Ovary (tissue), 9 donors: ENCODE data around the gene GLUD1. TPM values are rescaled to one million over a fixed set of nuclear protein-coding genes. Genes with fewer than 3 reads are reported as not detected.
"Not testable (repeated sequence)": the region's sequence is repeated elsewhere in the genome, so short reads cannot be mapped to it uniquely, and the experiment has no call there.

Source experiments
- DNase-seq, 5 donors: peaks; one replicate each; pipeline ENCODE4 v3.0.0-alpha.2; 2019 to 2020
- H3K27ac ChIP-seq, 2 donors: fragments of 200-600 bp; one replicate each; pipeline versions ENCODE4 v1.5.1 to v1.8.0; 2019 to 2022
- H3K27me3 ChIP-seq: fragments of 200-600 bp; one replicate; pipeline ENCODE4 v1.8.0; 2022
- H3K36me3 ChIP-seq: fragments of 200-600 bp; sonication (generic); one replicate; pipeline ENCODE4 v1.5.1; 2019
- H3K4me1 ChIP-seq: one replicate; pipeline ENCODE4 v1.8.1; 2013; ENCODE audit warnings: mild to moderate bottlenecking, moderate library complexity; ENCODE audit not compliant: insufficient read depth
- H3K4me3 ChIP-seq: fragments of 200-600 bp; sonication (generic); one replicate; pipeline ENCODE4 v1.5.1; 2017
- H3K9me3 ChIP-seq, 2 donors: fragments of 200-600 bp in 1 of 2; sonication (generic) in 1 of 2; one replicate each; pipeline versions ENCODE4 v1.5.1 to v1.8.1; 2013 to 2019; ENCODE audit warnings: mild to moderate bottlenecking in 1 of 2, moderate library complexity in 1 of 2
- CTCF ChIP-seq, 3 donors: fragments of 450-650 bp in 2 of 3; fragments of 200-600 bp in 1 of 3; IDR thresholded peaks; one replicate each; pipeline versions ENCODE4 v1.5.1 to v1.8.0; 2016 to 2022; ENCODE audit warnings: antibody characterized with exemption in 3 of 3, mild to moderate bottlenecking in 1 of 3
- EP300 ChIP-seq: sonication (generic); formaldehyde crosslinking; IDR thresholded peaks from one replicate; pipeline ENCODE4 v1.6.1; 2017; ENCODE audit warnings: antibody characterized with exemption
- POLR2A ChIP-seq: fragments of 450-650 bp; IDR thresholded peaks from one replicate; pipeline ENCODE4 v1.6.1; 2017; ENCODE audit warnings: antibody characterized with exemption, mild to moderate bottlenecking, moderate library complexity
- WGBS, 3 donors: extraction: QIAGEN DNeasy Blood & Tissue Kit in 1 of 3; methylation state at CpG; one replicate each; pipeline versions ENCODE4 v1.1.5 to v1.1.7; 2013 to 2017; 5-methylcytosine and 5-hydroxymethylcytosine counted together
- intact Hi-C, 4 donors: fragments of 100-400 bp; cut with DNase I; formaldehyde crosslinking; loops; one replicate each; pipeline versions ENCODE4 v1.11.0 to v1.15.1; 2022 to 2023
- polyA plus RNA-seq, 2 donors: library from polyadenylated mRNA; stranded (reverse); fragments of 200-250 nt in 1 of 2; fragments of 350-450 nt in 1 of 2; fragmentation: Illumina TruSeq in 1 of 2; extraction: RNeasy Lipid Tissue Mini Kit (QIAGEN cat#74804) in 1 of 2; gene quantifications; one replicate each; pipeline ENCODE4 v1.2.3, GENCODE V29; 2013 to 2014
- total RNA-seq, 7 donors: library from RNA; depleted of rRNA in 2 of 7; stranded (reverse); fragments of >200 nt in 2 of 7; fragmentation: NEBNext Ultra II Directional in 3 of 7; extraction: Animal tissue kit (Norgen Biotek cat#: 25700) in 3 of 7; gene quantifications; one replicate each; pipeline versions ENCODE4 v1.1.0 to v1.2.4, GENCODE V29; 2016 to 2023
- donor health status: DM: no; HTN: no; CAD: no; lungs with moderate emphysema.
- donor health status: DM: no; HTN: no; CAD: no.
- donor health status: Bipolar disorder and iron deficiency.
- donor health status: DM: yes; HTN: yes; CAD: no.
- donor health status: DM: no; HTN: no; CAD: no.
- donor health status: DM: yes; HTN: yes; CAD: no.

GLUD1 gene
- total and polyA plus RNA-seq, 9 donors, result 92.2 to 164 (median 130) TPM

GRCh38 chr10:87079106-87079836 lies 15.4 kb downstream of the GLUD1 start:
- Histone ChIP-seq H3K4me1 (peaks cover 3% of the 10 kb centered on the region), H3K27me3 (no peaks in the 10 kb centered on the region), H3K4me3 (no peak overlapping the region), H3K27ac (no peak overlapping the region), H3K9me3 (no peaks in the 10 kb centered on the region), H3K36me3 (no peaks in the 10 kb centered on the region)
- no peak for TF ChIP-seq CTCF (IDR thresholded peaks at IDR 0.05)
- no peak for TF ChIP-seq EP300
- TF ChIP-seq POLR2A, result no peak
- no peak for DNase-seq
- intact Hi-C loops, result no loop called here
- 75 to 79% (median 75%) methylated on average over 11 of the region's 11 CpGs for WGBS, 3 donors

GRCh38 chr10:87076421-87076820 lies 18.2 kb downstream of the GLUD1 start:
- intact Hi-C loops, result not testable (repeated sequence)

GRCh38 chr10:87072449-87072848 lies 22.2 kb downstream of the GLUD1 start:
- 73 to 77% (median 74%) methylated on average over 2 of the region's 2 CpGs for WGBS, 3 donors
- Histone ChIP-seq H3K4me1 (no peaks in the 10 kb centered on the region), H3K27me3 (no peaks in the 10 kb centered on the region), H3K27ac (no peak overlapping the region), H3K9me3 (no peaks in the 10 kb centered on the region), H3K36me3 (no peaks in the 10 kb centered on the region), H3K4me3 (no peak overlapping the region)
- intact Hi-C loops, result no loop called here
- DNase-seq, result no peak
- TF ChIP-seq POLR2A (no peak), CTCF (IDR thresholded peaks at IDR 0.05) (no peak), EP300 (no peak)

More at GRCh38 chr10:87076421-87076820, 18.2 kb downstream of the GLUD1 start:
- DNase-seq, H3K9me3 ChIP-seq, H3K27me3 ChIP-seq, H3K27ac ChIP-seq, H3K4me1 ChIP-seq, H3K4me3 ChIP-seq, H3K36me3 ChIP-seq: not testable (repeated sequence)
- WGBS, 3 donors, result 89 to 92% (median 89%) methylated on average over 2 of the region's 2 CpGs

GRCh38 chr10:87068281-87068680 lies 26.4 kb downstream of the GLUD1 start:
- 85 to 93% (median 88%) methylated on average over 1 of the region's 1 CpG for WGBS, 3 donors
- Histone ChIP-seq H3K4me3 (no peak overlapping the region), H3K27me3 (no peaks in the 10 kb centered on the region), H3K27ac (no peak overlapping the region), H3K36me3 (no peaks in the 10 kb centered on the region), H3K4me1 (no peaks in the 10 kb centered on the region), H3K9me3 (no peaks in the 10 kb centered on the region)
- intact Hi-C loops, result no loop called here
- TF ChIP-seq EP300, result no peak
- DNase-seq, result no peak

GRCh38 chr10:87066865-87067264 lies 27.8 kb downstream of the GLUD1 start:
- TF ChIP-seq CTCF (IDR thresholded peaks at IDR 0.05) (no peak), EP300 (no peak), POLR2A (no peak)
- no peak for DNase-seq
- no peak overlapping the region for H3K27ac ChIP-seq
- H3K9me3 ChIP-seq, result no peaks in the 10 kb centered on the region
- no peaks in the 10 kb centered on the region for H3K4me1 ChIP-seq
- H3K36me3 ChIP-seq, result no peaks in the 10 kb centered on the region
- 95 to 100% (median 98%) methylated on average over 1 of the region's 1 CpG for WGBS, 3 donors
- H3K27me3 ChIP-seq, result no peaks in the 10 kb centered on the region
- intact Hi-C loops, result no loop called here
- no peak overlapping the region for H3K4me3 ChIP-seq
